Thyroid gland (tissue), 4 donors: ENCODE results near the gene OR9Q1.

ENCODE experiments used
- POLR2A ChIP-seq, 2 donors: fragments of 450-650 bp; IDR thresholded peaks; one replicate each; pipeline ENCODE4 v1.6.1; 2017; ENCODE audit warnings: antibody characterized with exemption in 2 of 2, mild to moderate bottlenecking in 2 of 2, moderate library complexity in 1 of 2
- TF ChIP-seq, protein P1 (sequence below), 6 experiments: fragments of 200-600 bp in 3 of 6; fragments of 450-650 bp in 3 of 6; sonication (generic) in 3 of 6; IDR thresholded peaks; one replicate each; pipeline ENCODE4 v1.5.1; 2016 to 2019; ENCODE audit warnings: antibody characterized with exemption in 6 of 6, mild to moderate bottlenecking in 2 of 6, inconsistent platforms in 1 of 6, moderate library complexity in 1 of 6

DNA sequence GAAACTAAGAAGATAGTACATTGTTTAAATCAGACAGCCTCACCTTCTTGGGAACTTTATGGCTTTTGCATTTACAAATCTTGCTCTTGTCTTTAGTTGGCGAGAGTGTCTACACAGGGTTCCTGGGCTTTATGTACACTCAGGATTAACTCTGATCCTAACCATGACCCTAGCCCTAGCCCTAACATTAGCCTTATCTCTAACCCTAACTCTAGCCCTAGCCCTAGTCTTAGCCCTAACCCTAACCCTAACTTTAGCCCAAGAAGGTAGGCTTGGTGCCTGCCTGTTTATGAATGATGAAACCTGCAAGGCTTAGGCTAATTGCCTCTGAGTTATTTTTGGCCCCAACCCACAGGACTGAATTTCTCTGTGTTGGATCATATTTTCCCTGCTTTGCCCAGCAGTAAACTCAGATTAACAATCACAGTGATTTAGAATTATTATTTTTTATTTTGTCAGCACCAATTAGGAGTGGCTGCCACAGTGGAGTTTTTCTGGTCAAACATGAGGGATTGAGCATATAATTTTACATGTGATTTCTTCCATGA, 44.1 kb upstream of the OR9Q1 start:
- no peak for TF ChIP-seq POLR2A (IDR thresholded peaks at IDR 0.05)
- TF ChIP-seq, protein P1, sequence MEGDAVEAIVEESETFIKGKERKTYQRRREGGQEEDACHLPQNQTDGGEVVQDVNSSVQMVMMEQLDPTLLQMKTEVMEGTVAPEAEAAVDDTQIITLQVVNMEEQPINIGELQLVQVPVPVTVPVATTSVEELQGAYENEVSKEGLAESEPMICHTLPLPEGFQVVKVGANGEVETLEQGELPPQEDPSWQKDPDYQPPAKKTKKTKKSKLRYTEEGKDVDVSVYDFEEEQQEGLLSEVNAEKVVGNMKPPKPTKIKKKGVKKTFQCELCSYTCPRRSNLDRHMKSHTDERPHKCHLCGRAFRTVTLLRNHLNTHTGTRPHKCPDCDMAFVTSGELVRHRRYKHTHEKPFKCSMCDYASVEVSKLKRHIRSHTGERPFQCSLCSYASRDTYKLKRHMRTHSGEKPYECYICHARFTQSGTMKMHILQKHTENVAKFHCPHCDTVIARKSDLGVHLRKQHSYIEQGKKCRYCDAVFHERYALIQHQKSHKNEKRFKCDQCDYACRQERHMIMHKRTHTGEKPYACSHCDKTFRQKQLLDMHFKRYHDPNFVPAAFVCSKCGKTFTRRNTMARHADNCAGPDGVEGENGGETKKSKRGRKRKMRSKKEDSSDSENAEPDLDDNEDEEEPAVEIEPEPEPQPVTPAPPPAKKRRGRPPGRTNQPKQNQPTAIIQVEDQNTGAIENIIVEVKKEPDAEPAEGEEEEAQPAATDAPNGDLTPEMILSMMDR (IDR thresholded peaks at IDR 0.05) = no peak
